Osteocyte (in vitro differentiated cells): ENCODE results near the gene CBLB. TPM values are rescaled to one million over a fixed set of nuclear protein-coding genes. Genes with fewer than 3 reads are reported as not detected.

Experiments used
- DNase-seq: peaks from one replicate; pipeline ENCODE4 v3.0.0; 2021; ENCODE audit warnings: mixed read lengths; ENCODE audit not compliant: unreplicated experiment; ENCODE audit errors: extremely low spot score
- H3K27ac Mint-ChIP-seq: one replicate; pipeline ENCODE4 v1.8.0; 2021; ENCODE audit warnings: mild to moderate bottlenecking, mixed read lengths; ENCODE audit not compliant: unreplicated experiment
- H3K27me3 Mint-ChIP-seq: one replicate; pipeline ENCODE4 v1.8.0; 2021; ENCODE audit warnings: mixed read lengths; ENCODE audit not compliant: unreplicated experiment
- H3K36me3 Mint-ChIP-seq: one replicate; pipeline ENCODE4 v1.8.0; 2021; ENCODE audit warnings: mixed read lengths; ENCODE audit not compliant: unreplicated experiment
- H3K4me1 Mint-ChIP-seq: one replicate; pipeline ENCODE4 v1.8.0; 2021; ENCODE audit warnings: mixed read lengths; ENCODE audit not compliant: unreplicated experiment
- H3K4me3 Mint-ChIP-seq: one replicate; pipeline ENCODE4 v1.8.0; 2021; ENCODE audit warnings: mild to moderate bottlenecking, moderate library complexity, mixed read lengths; ENCODE audit not compliant: unreplicated experiment
- H3K9me3 Mint-ChIP-seq: one replicate; pipeline ENCODE4 v1.8.0; 2021; ENCODE audit warnings: mixed read lengths; ENCODE audit not compliant: unreplicated experiment
- total RNA-seq: library from RNA; stranded (reverse); gene quantifications from 2 replicates; pipeline ENCODE4 v1.2.1, GENCODE V29; 2021
- TF ChIP-seq, protein P1 (sequence below): fragments of 200-600 bp; sonication (generic); IDR thresholded peaks from 2 replicates; pipeline ENCODE4 v1.5.0; 2021; ENCODE audit warnings: antibody characterized with exemption, mild to moderate bottlenecking, moderate library complexity

The CBLB gene
- total RNA-seq, 1 donor from 2014 or later = 28.8 TPM

- peaks cover 8% of the 10 kb centered on the region for H3K4me1 Mint-ChIP-seq
- no peak overlapping the region for H3K27ac Mint-ChIP-seq
- H3K36me3 Mint-ChIP-seq = no peaks in the 10 kb centered on the region
- no peaks in the 10 kb centered on the region for H3K27me3 Mint-ChIP-seq
- no peak overlapping the region for H3K4me3 Mint-ChIP-seq
- DNase-seq = no peak
- TF ChIP-seq, protein P1, sequence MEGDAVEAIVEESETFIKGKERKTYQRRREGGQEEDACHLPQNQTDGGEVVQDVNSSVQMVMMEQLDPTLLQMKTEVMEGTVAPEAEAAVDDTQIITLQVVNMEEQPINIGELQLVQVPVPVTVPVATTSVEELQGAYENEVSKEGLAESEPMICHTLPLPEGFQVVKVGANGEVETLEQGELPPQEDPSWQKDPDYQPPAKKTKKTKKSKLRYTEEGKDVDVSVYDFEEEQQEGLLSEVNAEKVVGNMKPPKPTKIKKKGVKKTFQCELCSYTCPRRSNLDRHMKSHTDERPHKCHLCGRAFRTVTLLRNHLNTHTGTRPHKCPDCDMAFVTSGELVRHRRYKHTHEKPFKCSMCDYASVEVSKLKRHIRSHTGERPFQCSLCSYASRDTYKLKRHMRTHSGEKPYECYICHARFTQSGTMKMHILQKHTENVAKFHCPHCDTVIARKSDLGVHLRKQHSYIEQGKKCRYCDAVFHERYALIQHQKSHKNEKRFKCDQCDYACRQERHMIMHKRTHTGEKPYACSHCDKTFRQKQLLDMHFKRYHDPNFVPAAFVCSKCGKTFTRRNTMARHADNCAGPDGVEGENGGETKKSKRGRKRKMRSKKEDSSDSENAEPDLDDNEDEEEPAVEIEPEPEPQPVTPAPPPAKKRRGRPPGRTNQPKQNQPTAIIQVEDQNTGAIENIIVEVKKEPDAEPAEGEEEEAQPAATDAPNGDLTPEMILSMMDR = no peak
- no peaks in the 10 kb centered on the region for H3K9me3 Mint-ChIP-seq
Measured at GRCh38 chr3:105618556-105618955, 250.3 kb downstream of the CBLB start.

DNA sequence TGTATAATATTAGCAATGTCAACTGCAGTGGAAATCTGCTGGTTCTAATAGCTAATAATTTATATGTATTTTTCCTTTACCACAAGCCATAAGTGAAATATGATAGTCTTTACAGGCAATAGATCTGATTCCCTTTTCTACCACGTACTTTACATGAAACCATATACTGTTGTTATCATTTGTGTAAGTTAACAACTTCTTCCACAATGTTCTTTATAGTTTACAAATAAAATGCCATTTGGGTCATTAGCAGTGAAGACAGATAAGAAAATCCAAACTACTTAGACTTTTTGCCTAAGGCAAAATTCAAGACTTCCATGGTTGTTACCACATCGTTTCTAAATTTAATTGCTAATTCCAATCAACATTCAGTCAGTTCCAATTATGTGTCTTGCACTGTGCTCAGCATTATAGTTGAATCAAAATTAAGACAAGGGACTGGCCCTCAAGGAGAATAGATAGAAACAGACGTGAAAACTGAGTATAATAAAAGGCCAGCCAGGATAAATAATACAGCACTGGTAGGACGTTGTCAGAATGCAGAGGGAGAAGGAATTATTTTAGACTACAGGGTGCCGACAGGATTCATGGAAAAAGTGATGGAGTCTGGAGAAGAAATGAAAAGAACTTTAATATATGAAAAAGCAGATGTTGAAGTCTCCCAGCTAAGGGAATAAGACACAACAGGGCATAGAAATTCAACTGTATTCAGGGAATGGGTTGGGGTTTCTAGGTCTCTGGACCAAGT, 252.3 kb downstream of the CBLB start:
- no peak overlapping the region for H3K4me3 Mint-ChIP-seq
- H3K27ac Mint-ChIP-seq = peak overlapping the region; percentile 61
- H3K27me3 Mint-ChIP-seq = no peaks in the 10 kb centered on the region
- H3K9me3 Mint-ChIP-seq = no peaks in the 10 kb centered on the region
- no peak for DNase-seq
- H3K36me3 Mint-ChIP-seq = no peaks in the 10 kb centered on the region
- H3K4me1 Mint-ChIP-seq = peaks cover 8% of the 10 kb centered on the region
- TF ChIP-seq, protein P1 = no peak

GRCh38 chr3:105615814-105616213, 253.0 kb downstream of the CBLB start:
- Mint-ChIP-seq H3K9me3 (peaks cover 3% of the 10 kb centered on the region), H3K27me3 (no peaks in the 10 kb centered on the region), H3K27ac (no peak overlapping the region), H3K4me3 (no peak overlapping the region), H3K4me1 (peaks cover 8% of the 10 kb centered on the region), H3K36me3 (no peaks in the 10 kb centered on the region)
- TF ChIP-seq, protein P1 = no peak
- DNase-seq = no peak

DNA sequence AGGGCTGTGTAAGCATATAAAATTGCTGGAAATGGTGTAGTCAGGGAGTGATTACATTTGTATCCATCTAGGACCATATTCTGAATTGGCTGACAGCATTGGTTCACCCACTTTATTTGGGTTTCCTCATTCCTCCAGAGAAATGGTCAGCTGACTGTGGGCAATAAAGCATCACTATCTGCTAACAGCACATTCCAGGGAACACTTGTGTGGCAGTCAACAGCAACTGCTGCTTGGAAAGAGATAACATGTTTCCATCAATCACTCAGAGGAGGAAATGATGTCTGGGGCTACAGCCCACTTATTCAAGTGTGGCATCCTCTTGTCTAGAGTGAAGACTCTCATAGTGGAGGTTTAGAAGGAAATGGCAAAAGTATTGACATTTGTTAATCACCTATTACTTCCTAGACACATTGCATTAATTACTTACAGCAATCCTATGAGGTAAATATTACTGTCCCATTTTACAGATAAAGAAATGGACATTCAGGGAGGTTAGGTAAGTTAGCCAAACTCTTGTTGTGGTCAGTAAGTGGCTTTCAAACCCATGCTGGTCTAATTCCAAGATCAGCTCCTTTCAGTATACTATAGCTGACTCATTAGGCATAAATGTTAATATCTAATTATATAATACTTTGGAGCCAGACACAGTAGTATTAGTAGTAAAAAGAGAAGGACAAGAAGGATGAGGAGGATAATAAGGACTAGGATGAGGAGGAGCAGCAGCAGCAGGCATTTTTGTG, 254.4 kb downstream of the CBLB start:
- DNase-seq = no peak
- Mint-ChIP-seq H3K27ac (no peak overlapping the region), H3K4me3 (no peak overlapping the region), H3K36me3 (no peaks in the 10 kb centered on the region), H3K27me3 (no peaks in the 10 kb centered on the region), H3K4me1 (peaks cover 8% of the 10 kb centered on the region), H3K9me3 (peaks cover 3% of the 10 kb centered on the region)
- TF ChIP-seq, protein P1 = no peak

DNA sequence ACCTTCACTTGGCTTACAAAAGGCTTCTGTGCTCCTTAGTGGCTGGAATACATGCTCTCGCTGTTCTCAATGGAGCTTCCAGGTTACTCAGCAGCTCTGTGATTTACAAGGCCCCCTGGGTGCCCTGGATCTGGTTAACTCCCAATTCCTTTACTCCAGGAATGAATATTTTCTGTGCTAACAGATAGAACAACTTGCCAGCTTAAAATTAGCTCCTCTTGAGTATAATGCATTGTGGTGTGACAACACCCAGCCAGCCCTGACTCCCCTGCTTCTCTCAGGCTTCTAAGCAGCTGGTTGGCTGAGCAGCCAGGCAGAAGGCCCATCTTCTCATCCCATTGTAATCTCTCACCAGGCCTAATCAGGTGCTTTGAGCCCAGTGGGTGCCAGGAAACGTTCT, 255.7 kb downstream of the CBLB start:
- Mint-ChIP-seq H3K9me3 (peaks cover 3% of the 10 kb centered on the region), H3K4me3 (no peak overlapping the region), H3K27ac (no peak overlapping the region), H3K4me1 (peaks cover 8% of the 10 kb centered on the region), H3K27me3 (no peaks in the 10 kb centered on the region), H3K36me3 (no peaks in the 10 kb centered on the region)
- DNase-seq = no peak
- TF ChIP-seq, protein P1 = no peak
